ENCODE data around the gene DYNC1LI2.

GRCh38 chr16:66728117-66728787 lies 23.2 kb downstream of the DYNC1LI2 start:
- peak; percentile 73 for TF ChIP-seq CTCF (IDR thresholded peaks at IDR 0.05; ENCODE audit: low read depth, low read length)
- no peak for TF ChIP-seq EZH2phosphoT487 (IDR thresholded peaks at IDR 0.05; ENCODE audit: low read depth)
